Liver (tissue), 3 donors: ENCODE results near the gene CATSPER1.

Experiments
- EGR1 ChIP-seq, 2 donors: IDR thresholded peaks; 2 replicates each; pipeline ENCODE4 v1.6.1; 2016 to 2018; ENCODE audit warnings: antibody characterized with exemption in 2 of 2, low read depth in 2 of 2
- GABPA ChIP-seq, 2 donors: IDR thresholded peaks in 1 of 2; conservative IDR thresholded peaks in 1 of 2; 2 replicates each; pipeline ENCODE4 v1.6.1; 2016; ENCODE audit warnings: antibody characterized with exemption in 2 of 2, mild to moderate bottlenecking in 1 of 2, moderate library complexity in 1 of 2
- JUND ChIP-seq, 2 donors: IDR thresholded peaks; 2 replicates each; pipeline ENCODE4 v1.6.1; 2016; ENCODE audit warnings: antibody characterized with exemption in 2 of 2
- NR2F2 ChIP-seq: IDR thresholded peaks from 2 replicates; pipeline ENCODE4 v1.6.1; 2016; ENCODE audit warnings: antibody characterized with exemption
- RAD21 ChIP-seq, 2 donors: IDR thresholded peaks; 2 replicates each; pipeline ENCODE4 v1.6.1; 2016; ENCODE audit warnings: antibody characterized with exemption in 2 of 2, mild to moderate bottlenecking in 2 of 2
- TAF1 ChIP-seq: conservative IDR thresholded peaks from 2 replicates; pipeline ENCODE4 v1.6.1; 2016; ENCODE audit warnings: antibody characterized with exemption, mild to moderate bottlenecking
- YY1 ChIP-seq: IDR thresholded peaks from 2 replicates; pipeline ENCODE4 v1.6.1; 2016; ENCODE audit warnings: antibody characterized with exemption, mild to moderate bottlenecking
- TF ChIP-seq, protein P1 (sequence below): IDR thresholded peaks from 2 replicates; pipeline ENCODE4 v1.6.1; 2016; ENCODE audit warnings: antibody characterized with exemption, mild to moderate bottlenecking
- TF ChIP-seq, protein P2 (sequence below): fragments of 150-350 bp; IDR thresholded peaks from 2 replicates; pipeline ENCODE4 v1.5.1; 2017; ENCODE audit warnings: improper control_type of control experiment, low read depth, low read length; ENCODE audit not compliant: missing input control
- donor health status: healthy.
- donor health status: healthy.

DNA sequence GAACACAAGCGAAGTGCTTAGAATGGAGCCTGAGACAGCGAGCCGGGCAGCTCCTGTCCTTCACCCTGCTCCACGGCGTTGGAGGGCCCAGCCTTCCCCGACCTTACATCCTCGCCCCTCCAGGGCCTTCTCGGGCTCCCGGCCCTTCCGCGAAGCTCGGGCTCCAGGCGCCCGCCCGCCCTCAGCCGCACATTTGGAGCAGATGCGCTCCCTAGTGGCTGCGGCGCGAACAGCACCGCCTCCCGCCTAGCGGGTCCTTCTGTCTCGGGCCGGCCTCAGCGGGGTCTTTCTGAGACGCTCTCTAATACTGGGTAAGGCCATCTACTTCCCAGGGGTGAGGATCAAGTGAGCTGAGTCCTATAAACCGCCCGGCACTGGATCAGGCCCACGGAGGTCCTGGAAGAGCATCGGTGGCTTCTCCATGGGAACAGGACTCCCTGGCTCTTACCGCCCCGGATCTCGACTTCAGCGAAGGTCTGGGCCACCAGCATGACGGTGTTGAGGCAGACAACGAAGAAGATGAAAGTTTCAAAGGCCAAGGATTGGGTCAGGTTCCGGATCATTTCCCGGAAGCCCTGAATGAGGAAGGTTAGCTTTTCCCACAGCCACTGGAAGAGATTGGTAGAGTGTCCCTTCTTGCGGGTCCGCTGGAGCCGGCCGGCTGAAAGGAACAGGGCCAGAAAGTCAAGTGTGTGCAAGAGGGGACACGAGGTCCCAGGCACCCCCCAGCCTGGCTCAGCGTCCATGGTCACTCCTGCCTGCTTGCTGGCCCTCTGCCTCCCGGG, 3.7 kb downstream of the CATSPER1 start:
- TF ChIP-seq, protein P1, sequence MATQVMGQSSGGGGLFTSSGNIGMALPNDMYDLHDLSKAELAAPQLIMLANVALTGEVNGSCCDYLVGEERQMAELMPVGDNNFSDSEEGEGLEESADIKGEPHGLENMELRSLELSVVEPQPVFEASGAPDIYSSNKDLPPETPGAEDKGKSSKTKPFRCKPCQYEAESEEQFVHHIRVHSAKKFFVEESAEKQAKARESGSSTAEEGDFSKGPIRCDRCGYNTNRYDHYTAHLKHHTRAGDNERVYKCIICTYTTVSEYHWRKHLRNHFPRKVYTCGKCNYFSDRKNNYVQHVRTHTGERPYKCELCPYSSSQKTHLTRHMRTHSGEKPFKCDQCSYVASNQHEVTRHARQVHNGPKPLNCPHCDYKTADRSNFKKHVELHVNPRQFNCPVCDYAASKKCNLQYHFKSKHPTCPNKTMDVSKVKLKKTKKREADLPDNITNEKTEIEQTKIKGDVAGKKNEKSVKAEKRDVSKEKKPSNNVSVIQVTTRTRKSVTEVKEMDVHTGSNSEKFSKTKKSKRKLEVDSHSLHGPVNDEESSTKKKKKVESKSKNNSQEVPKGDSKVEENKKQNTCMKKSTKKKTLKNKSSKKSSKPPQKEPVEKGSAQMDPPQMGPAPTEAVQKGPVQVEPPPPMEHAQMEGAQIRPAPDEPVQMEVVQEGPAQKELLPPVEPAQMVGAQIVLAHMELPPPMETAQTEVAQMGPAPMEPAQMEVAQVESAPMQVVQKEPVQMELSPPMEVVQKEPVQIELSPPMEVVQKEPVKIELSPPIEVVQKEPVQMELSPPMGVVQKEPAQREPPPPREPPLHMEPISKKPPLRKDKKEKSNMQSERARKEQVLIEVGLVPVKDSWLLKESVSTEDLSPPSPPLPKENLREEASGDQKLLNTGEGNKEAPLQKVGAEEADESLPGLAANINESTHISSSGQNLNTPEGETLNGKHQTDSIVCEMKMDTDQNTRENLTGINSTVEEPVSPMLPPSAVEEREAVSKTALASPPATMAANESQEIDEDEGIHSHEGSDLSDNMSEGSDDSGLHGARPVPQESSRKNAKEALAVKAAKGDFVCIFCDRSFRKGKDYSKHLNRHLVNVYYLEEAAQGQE = no peak
- TF ChIP-seq, protein P2, sequence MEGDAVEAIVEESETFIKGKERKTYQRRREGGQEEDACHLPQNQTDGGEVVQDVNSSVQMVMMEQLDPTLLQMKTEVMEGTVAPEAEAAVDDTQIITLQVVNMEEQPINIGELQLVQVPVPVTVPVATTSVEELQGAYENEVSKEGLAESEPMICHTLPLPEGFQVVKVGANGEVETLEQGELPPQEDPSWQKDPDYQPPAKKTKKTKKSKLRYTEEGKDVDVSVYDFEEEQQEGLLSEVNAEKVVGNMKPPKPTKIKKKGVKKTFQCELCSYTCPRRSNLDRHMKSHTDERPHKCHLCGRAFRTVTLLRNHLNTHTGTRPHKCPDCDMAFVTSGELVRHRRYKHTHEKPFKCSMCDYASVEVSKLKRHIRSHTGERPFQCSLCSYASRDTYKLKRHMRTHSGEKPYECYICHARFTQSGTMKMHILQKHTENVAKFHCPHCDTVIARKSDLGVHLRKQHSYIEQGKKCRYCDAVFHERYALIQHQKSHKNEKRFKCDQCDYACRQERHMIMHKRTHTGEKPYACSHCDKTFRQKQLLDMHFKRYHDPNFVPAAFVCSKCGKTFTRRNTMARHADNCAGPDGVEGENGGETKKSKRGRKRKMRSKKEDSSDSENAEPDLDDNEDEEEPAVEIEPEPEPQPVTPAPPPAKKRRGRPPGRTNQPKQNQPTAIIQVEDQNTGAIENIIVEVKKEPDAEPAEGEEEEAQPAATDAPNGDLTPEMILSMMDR = peak; percentile 85
- TF ChIP-seq JUND (IDR thresholded peaks at IDR 0.05) = no peak
- TF ChIP-seq GABPA (IDR thresholded peaks at IDR 0.05 in 1 of 2, conservative IDR thresholded peaks at IDR 0.05 in 1 of 2) = no peak
- TF ChIP-seq TAF1 = no peak
- no peak for TF ChIP-seq YY1
- peak; percentile 72 to 79 for TF ChIP-seq RAD21 (IDR thresholded peaks at IDR 0.05)
- TF ChIP-seq NR2F2 = no peak
- no peak for TF ChIP-seq EGR1 (IDR thresholded peaks at IDR 0.05; ENCODE audit: low read depth in 2 of 2)
